Measurements from ENCODE around the gene SFI1. TPM values are rescaled to one million over a fixed set of nuclear protein-coding genes. Genes with fewer than 3 reads are reported as not detected.
"Not testable (repeated sequence)": the region's sequence is repeated elsewhere in the genome, so short reads cannot be mapped to it uniquely, and the experiment has no call there.

The SFI1 gene
- total and polyA plus RNA-seq, 4 donors, result 14.0 to 46.0 (median 32.7) TPM

GRCh38 chr22:31504282-31504681, 7.9 kb downstream of the SFI1 start:
- Histone ChIP-seq H3K9ac (ENCODE audit: insufficient read depth in 1 of 2, low read length in 2 of 2) (no peak overlapping the region), H3K9me3 (ENCODE audit: control insufficient read depth in 4 of 4, insufficient read depth in 3 of 4, low read length in 3 of 4) (no peaks in the 10 kb centered on the region), H3K27ac (ENCODE audit: low read depth in 1 of 2, low read length in 1 of 2) (no peak overlapping the region), H3K4me1 (ENCODE audit: control insufficient read depth in 5 of 5, insufficient read depth in 5 of 5, low read length in 5 of 5) (peaks cover 0 to 2% (median 0%) of the 10 kb centered on the region in 5 donors), H3K4me3 (no peak overlapping the region), H3K27me3 (ENCODE audit: control insufficient read depth in 3 of 3, insufficient read depth in 3 of 3, low read length in 2 of 3) (no peaks in the 10 kb centered on the region), H3K36me3 (ENCODE audit: control insufficient read depth in 4 of 4, insufficient read depth in 4 of 4, low read length in 4 of 4) (peaks cover 0 to 3% (median 2%) of the 10 kb centered on the region in 4 donors)
- 90 to 93% methylated on average over 4 of the region's 4 CpGs for WGBS, 2 donors
- TF ChIP-seq CTCF (IDR thresholded peaks at IDR 0.05; ENCODE audit: control extremely low read depth, extremely low read depth), result no peak
- ATAC-seq (ENCODE audit: insufficient read depth, low FRiP score) (no peak), DNase-seq (no peak)

DNA sequence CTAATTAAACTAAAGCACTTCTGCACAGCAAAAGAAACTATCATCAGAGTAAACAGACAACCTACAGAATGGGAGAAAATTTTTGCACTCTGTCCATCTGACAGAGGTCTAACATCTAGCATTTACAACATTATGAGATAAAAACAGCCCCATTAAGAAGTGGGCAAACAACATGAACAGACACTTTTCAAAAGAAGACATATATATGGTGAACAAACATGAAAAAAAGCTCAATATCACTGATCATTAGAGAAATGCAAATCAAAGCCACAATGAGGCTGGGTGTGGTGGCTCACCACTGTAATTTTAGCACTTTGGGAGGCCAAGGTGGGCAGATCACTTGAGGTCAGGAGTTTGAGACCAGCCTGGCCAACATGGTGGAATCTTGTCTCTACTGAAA, 11.2 kb downstream of the SFI1 start:
- H3K27me3 ChIP-seq (ENCODE audit: control insufficient read depth in 3 of 3, insufficient read depth in 3 of 3, low read length in 2 of 3); DNase-seq; H3K4me1 ChIP-seq (ENCODE audit: control insufficient read depth in 5 of 5, insufficient read depth in 5 of 5, low read length in 5 of 5); H3K9ac ChIP-seq (ENCODE audit: insufficient read depth in 1 of 2, low read length in 2 of 2); ATAC-seq (ENCODE audit: insufficient read depth, low FRiP score); H3K36me3 ChIP-seq (ENCODE audit: control insufficient read depth in 4 of 4, insufficient read depth in 4 of 4, low read length in 4 of 4); H3K27ac ChIP-seq (ENCODE audit: low read depth in 1 of 2, low read length in 1 of 2); H3K9me3 ChIP-seq (ENCODE audit: control insufficient read depth in 4 of 4, insufficient read depth in 3 of 4, low read length in 3 of 4); H3K4me3 ChIP-seq: not testable (repeated sequence)

DNA sequence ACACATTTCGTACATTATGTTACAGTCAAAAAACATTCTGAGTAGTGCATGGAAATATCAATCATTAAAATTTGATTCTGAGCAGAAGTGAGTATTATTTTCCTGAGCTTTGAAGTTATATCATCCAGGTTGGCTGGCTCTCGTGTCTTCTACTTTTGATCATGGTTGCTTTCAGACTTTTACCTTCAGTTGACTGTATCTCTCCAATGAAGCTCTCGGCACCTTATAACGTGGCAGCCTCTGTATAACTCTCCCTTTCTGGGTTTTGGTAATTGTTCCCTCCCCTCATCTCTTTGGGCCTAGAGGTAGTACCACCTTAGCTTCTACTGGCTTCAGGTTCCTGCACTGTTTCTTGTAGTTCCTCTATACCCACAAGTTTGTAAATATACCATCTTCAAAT, 12.2 kb downstream of the SFI1 start:
- Histone ChIP-seq H3K4me3 (no peak overlapping the region), H3K9me3 (ENCODE audit: control insufficient read depth in 4 of 4, insufficient read depth in 3 of 4, low read length in 3 of 4) (no peaks in the 10 kb centered on the region), H3K27ac (ENCODE audit: low read depth in 1 of 2, low read length in 1 of 2) (no peak overlapping the region), H3K9ac (ENCODE audit: insufficient read depth in 1 of 2, low read length in 2 of 2) (no peak overlapping the region), H3K4me1 (ENCODE audit: control insufficient read depth in 5 of 5, insufficient read depth in 5 of 5, low read length in 5 of 5) (no peaks in the 10 kb centered on the region), H3K36me3 (ENCODE audit: control insufficient read depth in 4 of 4, insufficient read depth in 4 of 4, low read length in 4 of 4) (peaks cover 0 to 3% (median 2%) of the 10 kb centered on the region in 4 donors), H3K27me3 (ENCODE audit: control insufficient read depth in 3 of 3, insufficient read depth in 3 of 3, low read length in 2 of 3) (no peaks in the 10 kb centered on the region)
- 97% methylated on average over 4 of the region's 4 CpGs for WGBS, 2 donors
- no peak for TF ChIP-seq CTCF (IDR thresholded peaks at IDR 0.05; ENCODE audit: control extremely low read depth, extremely low read depth)
- ATAC-seq (ENCODE audit: insufficient read depth, low FRiP score), result no peak
- DNase-seq, result no peak

DNA sequence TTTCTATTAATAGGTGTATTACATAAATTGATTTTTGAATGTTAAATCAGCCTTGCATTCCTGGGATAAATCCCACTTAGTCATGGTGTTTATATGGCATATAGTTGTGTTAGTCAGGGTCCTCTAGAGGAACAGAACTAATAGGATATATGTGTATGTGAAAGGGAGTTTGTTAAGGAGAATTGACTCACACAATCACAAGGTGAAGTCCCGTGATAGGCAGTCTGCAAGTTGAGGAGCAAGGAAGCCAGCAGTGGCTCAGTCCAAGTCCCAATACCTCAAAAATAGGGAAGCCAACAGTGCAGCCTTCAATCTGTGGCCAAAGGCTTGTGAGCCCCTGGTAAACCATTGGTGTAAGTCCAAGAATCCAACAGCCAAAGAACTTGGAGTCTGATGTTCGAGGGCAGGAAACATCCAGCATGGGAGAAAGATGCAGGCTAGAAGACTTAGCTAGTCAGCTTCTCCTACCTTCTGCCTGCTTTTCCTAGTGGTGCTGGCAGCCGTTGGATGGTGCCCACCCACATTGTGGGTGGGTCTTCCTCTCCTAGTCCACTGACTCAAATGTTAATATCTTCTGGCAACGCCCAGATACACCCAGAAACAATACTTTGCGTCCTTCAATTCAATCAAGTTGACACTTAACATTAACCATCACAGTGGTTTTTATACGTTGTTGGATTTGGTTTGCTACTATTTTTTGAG, 12.9 kb downstream of the SFI1 start:
- Histone ChIP-seq H3K9ac (ENCODE audit: insufficient read depth in 1 of 2, low read length in 2 of 2) (no peak overlapping the region), H3K27me3 (ENCODE audit: control insufficient read depth in 3 of 3, insufficient read depth in 3 of 3, low read length in 2 of 3) (no peaks in the 10 kb centered on the region), H3K4me3 (no peak overlapping the region), H3K9me3 (ENCODE audit: control insufficient read depth in 4 of 4, insufficient read depth in 3 of 4, low read length in 3 of 4) (no peaks in the 10 kb centered on the region), H3K4me1 (ENCODE audit: control insufficient read depth in 5 of 5, insufficient read depth in 5 of 5, low read length in 5 of 5) (no peaks in the 10 kb centered on the region), H3K27ac (ENCODE audit: low read depth in 1 of 2, low read length in 1 of 2) (no peak overlapping the region), H3K36me3 (ENCODE audit: control insufficient read depth in 4 of 4, insufficient read depth in 4 of 4, low read length in 4 of 4) (peaks cover 0 to 3% (median 2%) of the 10 kb centered on the region in 4 donors)
- TF ChIP-seq CTCF (IDR thresholded peaks at IDR 0.05; ENCODE audit: control extremely low read depth, extremely low read depth), result no peak
- ATAC-seq (ENCODE audit: insufficient read depth, low FRiP score) (no peak), DNase-seq (no peak)
- 75 to 85% methylated on average over 6 of the region's 6 CpGs for WGBS, 2 donors
